NCI-H187 treated with DMSO at 0.1 percent for 48 hours (cell line): Measurements from ENCODE around the gene CMAS.
"Not testable (repeated sequence)": the region's sequence is repeated elsewhere in the genome, so short reads cannot be mapped to it uniquely, and the experiment has no call there.

Source experiments
- DNase-seq: peaks from one replicate; lab custom pipeline; 2025; lab: John Stamatoyannopoulos, UW

Gene CMAS

GRCh38 chr12:22047494-22047893, 1.5 kb downstream of the CMAS start:
- DNase-seq: no peak

DNA sequence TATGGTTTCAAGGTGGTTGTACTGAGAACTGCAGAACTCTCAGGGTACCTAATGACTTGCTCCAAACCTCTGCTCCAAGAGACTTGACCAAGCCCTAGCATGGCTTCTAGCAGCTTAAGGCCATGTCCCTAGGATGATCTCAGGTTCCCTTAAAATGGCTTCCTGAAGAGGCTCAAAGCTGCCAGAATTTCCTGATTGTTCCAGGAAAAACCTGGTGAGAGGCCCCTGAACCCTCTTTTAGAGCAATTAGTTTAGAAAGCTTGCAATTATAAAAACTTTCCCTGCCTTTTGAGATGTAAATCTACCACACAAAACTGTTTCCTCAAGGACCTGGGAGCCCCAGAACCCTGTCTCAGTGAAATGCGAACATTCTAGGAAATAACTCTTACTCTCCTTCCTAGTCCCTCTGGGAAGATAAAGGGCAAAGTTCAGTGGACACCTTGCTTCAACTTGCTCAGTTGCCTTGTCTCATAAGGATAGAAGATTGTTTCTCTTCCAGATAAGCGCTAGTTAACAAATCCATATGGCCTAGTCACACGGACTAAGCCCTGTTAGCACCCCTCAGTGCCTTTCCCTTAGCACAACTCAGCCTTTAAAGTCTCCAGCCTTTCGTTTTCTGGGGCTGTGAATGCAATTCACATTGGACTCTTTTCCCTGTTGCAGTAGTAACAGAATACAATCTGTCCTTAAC, 2.5 kb downstream of the CMAS start:
- no peak for DNase-seq

DNA sequence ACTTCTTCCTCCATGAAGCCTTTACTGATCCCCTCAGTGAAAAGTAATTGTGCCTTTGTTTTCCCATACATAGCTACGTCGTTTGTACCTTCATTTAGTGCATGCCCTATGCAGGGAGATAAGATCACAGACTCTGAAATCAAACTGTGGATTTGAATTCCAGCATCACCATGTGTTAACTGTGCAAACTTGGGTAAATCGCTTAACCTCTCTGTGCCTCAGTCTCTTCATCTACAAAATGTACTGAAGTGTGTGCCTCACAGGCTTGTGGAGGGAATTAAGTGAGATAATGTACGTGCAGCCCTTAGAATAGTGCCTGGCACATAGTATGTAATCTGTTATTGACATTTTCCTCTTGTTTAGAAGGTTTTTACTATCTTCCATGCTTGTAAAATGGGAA, 4.1 kb downstream of the CMAS start:
- no peak for DNase-seq

- DNase-seq: no peak
Measured at GRCh38 chr12:22051114-22051698, 5.2 kb downstream of the CMAS start.

DNA sequence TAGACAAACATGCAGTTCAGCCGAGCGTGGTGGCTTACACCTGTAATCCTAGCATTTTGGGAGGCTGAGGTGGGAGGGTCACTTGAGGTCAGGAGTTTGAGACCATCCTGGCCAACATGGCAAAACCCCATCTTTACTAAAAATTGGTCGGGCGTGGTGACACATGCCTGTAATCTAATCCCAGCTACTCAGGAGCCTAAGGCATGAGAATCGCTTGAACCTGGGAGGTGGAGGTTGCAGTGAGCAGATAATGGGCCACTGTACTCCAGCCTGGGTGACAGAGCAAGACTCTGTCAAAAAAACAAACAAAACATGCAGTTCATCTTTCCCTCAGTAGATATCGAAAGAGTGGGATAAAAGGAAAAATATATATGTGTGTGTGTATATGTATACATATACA, 7.0 kb downstream of the CMAS start:
- not testable (repeated sequence) for DNase-seq

DNA sequence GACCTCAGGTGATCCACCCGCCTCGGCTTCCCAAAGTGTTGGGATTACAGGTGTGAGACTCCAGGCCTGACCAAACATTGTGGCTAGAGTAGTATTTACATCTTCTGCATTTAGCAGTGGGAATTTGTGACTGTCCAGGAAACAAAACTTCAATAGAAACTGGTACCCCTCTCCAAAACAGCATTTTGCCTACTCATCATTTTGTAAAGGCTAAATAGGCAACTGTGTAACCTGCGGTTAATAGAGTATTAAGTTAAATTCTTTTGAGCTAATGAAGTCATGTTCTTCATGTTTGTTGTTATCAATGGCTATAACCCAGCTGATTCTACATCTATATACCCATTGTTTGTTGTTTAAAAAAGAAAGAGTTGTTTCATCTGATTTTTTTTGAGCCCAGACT, 8.1 kb downstream of the CMAS start:
- no peak for DNase-seq

DNA sequence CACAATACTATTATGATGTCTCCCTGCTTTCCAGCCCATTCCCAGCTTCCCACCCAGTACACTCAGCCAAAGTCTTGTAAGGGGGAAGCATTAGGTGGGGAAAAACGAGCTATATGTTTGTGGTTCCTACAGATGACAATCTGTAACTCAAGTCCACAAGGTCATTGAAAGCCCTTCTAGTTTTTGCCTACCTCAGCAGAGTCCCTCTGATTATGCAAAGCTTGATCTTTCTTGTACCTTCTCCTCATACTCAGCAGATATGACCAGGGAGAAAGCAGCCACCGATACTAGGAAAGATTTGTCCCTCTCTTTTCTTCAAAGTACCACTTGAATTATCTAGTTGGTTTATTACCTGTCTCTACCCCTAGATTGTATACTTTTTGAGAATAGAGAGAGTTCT, 10.6 kb downstream of the CMAS start:
- no peak for DNase-seq

DNA sequence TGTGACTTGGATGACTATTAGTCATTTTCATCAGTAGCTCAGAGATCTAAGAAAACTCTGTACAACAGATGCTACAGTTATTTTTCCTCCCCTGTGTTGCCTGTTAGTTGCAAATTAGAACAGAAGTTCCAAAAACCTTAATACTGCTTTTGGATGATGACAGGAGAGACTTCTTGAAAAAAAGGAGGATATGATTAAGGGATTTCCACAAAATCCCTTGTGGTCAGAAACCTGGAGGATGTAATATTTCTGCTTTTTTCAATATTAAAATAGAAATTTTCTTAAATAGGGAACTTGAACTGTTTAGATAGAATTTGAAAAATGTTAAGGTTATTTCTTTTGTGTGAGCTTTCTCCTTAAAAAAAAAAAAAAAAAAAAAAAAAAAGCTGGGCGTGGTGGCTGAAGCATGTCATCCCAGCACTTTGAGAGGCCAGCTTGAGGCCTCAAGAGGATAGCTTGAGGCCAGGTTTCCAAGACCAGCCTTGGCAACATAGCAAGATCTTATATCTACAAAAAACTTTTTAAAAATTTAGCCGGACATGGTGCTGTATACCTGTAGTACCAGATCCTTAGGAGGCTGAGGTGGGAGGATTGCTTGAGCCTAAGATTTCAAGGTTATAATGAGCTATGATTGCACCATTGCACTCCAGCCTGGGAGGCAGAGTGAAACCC, 14.1 kb downstream of the CMAS start:
- no peak for DNase-seq

- DNase-seq: peak; percentile 72
Measured at GRCh38 chr12:22064968-22065367, 18.9 kb downstream of the CMAS start.

- DNase-seq: no peak
Measured at GRCh38 chr12:22066310-22066709, 20.3 kb downstream of the CMAS start.

GRCh38 chr12:22069851-22070250, 23.8 kb downstream of the CMAS start:
- DNase-seq: no peak

- DNase-seq: no peak
Measured at GRCh38 chr12:22082190-22082701, 36.2 kb downstream of the CMAS start.

DNA sequence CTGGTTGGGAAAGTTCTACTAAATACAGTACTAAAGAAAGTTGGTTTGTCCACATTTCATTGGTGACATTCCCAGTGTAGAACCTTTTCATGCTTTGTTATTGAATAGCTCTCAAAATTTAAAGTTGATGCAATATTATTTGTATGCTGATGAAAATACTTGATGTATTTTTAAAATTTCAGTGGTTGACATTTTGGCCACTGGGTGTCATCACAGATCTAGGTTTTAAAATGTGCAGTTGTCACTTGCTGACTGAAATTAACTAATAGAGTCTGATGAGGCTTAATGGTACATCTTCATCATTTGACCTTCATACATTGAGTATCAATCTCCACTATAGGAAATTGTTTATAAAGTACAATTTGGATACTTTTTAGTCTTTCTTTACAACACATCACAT, 37.1 kb downstream of the CMAS start:
- DNase-seq: no peak

GRCh38 chr12:22084852-22085251, 38.8 kb downstream of the CMAS start:
- DNase-seq: no peak

GRCh38 chr12:22088886-22089285, 42.9 kb downstream of the CMAS start:
- no peak for DNase-seq

- no peak for DNase-seq
Measured at GRCh38 chr12:22089486-22089885, 43.5 kb downstream of the CMAS start.

GRCh38 chr12:22099062-22099461, 53.0 kb downstream of the CMAS start:
- not testable (repeated sequence) for DNase-seq

- no peak for DNase-seq
Measured at GRCh38 chr12:22100958-22101748, 55.1 kb downstream of the CMAS start.

DNA sequence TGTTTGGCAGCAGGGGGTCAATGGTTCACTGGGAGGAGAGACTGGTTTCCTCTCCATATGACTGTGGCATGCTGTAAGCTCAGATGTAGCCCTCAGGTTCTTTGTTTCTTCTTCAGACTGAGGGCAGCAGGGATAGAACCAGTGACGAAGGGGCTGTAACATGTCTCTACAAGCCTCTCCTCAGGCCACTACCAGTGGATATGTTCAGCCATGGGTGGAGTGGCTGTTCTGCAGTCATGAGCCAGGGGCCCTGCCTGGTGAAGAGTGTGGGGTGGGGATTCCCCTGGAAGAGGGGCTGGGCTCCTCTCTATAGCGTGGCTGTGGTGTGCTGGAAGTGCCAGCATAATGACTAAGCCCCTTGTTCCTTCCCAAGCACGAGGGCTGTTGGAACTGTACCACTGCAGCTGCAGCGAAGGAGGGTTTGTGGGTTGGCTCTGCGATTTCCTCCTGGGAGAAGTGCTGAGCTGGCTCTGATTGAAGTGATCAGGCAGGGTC, 55.8 kb downstream of the CMAS start:
- DNase-seq: no peak

- DNase-seq: no peak
Measured at GRCh38 chr12:22103418-22103817, 57.4 kb downstream of the CMAS start.

GRCh38 chr12:22105542-22105941, 59.5 kb downstream of the CMAS start:
- DNase-seq: no peak

DNA sequence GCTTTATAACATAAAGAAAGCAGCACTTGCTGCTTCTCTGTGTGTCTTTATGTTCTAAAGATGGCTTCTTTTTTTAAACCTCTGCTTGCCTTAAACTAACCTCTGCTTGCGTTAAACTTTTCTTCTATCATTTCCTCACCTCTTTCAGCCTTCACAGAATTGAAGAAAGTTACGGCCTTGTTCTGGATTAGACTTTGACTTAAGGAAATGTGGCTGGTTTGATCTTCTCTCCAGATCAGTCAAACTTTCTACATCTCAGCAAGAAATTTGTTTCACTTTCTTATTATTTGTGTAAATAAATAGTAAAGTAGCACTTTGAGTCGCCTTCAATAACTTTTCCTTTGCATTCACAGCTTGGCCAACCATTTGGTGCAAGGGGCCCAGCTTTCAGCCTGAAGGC, 64.2 kb downstream of the CMAS start:
- no peak for DNase-seq
